Measurements from ENCODE around the gene MEGF9.
A peak's percentile ranks its signal among the peaks of the same experiment; 100 is the strongest.

DNA sequence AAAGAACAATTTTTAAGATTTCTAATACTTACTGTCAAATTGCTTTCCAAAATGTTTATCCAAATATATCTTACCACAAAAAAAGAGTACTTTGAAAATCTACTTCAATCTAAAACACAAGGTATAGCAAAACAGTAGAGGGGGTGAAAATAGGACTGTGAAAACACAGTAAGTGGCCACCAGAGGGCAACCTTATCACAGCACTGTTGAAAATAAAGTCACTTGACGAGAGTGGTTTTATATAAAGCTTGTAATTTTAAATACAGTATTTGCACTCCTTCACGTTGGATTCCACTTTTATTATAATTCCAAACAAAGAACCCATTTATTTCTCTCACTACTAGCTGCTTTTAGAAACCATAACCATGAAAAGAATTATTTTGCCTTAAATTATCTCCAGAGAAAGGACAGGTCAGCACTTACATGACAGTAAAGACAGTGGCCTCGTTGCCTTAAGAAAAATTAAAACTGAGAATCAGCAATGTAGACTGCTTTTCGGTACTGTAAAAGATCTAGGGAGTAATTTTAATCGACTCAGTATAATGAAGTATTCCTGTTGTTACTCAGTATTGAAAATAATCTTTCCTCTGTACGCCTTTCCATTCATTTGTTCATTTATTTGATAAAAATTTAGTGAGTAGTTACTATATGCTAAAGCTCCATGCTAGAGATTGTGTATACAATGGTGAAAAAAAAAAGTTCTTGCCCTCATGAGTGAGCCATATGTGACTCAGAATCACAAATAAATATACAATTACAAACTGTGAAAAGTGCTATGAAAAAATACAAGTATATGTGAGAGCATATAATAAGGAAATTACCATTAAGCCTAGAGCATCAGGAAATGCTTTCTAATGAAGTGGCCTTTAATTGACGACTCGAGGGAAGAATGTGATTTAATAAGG lies 94.3 kb downstream of the MEGF9 start:
- TF ChIP-seq, protein P1, sequence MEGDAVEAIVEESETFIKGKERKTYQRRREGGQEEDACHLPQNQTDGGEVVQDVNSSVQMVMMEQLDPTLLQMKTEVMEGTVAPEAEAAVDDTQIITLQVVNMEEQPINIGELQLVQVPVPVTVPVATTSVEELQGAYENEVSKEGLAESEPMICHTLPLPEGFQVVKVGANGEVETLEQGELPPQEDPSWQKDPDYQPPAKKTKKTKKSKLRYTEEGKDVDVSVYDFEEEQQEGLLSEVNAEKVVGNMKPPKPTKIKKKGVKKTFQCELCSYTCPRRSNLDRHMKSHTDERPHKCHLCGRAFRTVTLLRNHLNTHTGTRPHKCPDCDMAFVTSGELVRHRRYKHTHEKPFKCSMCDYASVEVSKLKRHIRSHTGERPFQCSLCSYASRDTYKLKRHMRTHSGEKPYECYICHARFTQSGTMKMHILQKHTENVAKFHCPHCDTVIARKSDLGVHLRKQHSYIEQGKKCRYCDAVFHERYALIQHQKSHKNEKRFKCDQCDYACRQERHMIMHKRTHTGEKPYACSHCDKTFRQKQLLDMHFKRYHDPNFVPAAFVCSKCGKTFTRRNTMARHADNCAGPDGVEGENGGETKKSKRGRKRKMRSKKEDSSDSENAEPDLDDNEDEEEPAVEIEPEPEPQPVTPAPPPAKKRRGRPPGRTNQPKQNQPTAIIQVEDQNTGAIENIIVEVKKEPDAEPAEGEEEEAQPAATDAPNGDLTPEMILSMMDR (optimal IDR thresholded peaks at IDR 0.05 in 1 of 3, IDR thresholded peaks at IDR 0.05 in 1 of 3, conservative IDR thresholded peaks at IDR 0.05 in 1 of 3; ENCODE audit: extremely low read depth in 1 of 3, insufficient read depth in 2 of 3, low read length in 3 of 3): peak; percentile 51 to 73 (median 70)
- TF ChIP-seq EZH2 (IDR thresholded peaks at IDR 0.05; ENCODE audit: low read length): no peak

Measured in keratinocyte (primary cell).